Activated CD8-positive, alpha-beta T cell treated with anti-CD3 and anti-CD28 coated beads for 36 hours (primary cell): ENCODE data around the gene KSR2. TPM values are rescaled to one million over a fixed set of nuclear protein-coding genes. Genes with fewer than 3 reads are reported as not detected.

ENCODE experiments used
- ATAC-seq: fragments of 200-7000 bp; cut with Tn5 transposase; one replicate; pipeline ENCODE4 v1.10.0; 2021; ENCODE audit warnings: mild to moderate bottlenecking, moderate library complexity
- CTCF ChIA-PET: fragments of 350-600 bp; sonication (Branson Sonifier 250); formaldehyde crosslinking; loops from one replicate; lab custom pipeline; 2021; ENCODE audit warnings: antibody characterized with exemption; lab: Charles Lee
- POLR2A ChIA-PET: fragments of 350-600 bp; sonication (Branson Sonifier 250); formaldehyde crosslinking; loops from one replicate; lab custom pipeline; 2021; ENCODE audit warnings: antibody characterized with exemption; lab: Charles Lee
- DNase-seq: peaks from one replicate; pipeline ENCODE4 v3.0.0-alpha.2; 2020
- H3K27ac Mint-ChIP-seq: one replicate; pipeline ENCODE4 v1.8.0; 2021; ENCODE audit warnings: mild to moderate bottlenecking, mixed read lengths
- H3K27me3 Mint-ChIP-seq: one replicate; pipeline ENCODE4 v1.8.0; 2021; ENCODE audit warnings: mixed read lengths
- H3K36me3 Mint-ChIP-seq: one replicate; pipeline ENCODE4 v1.8.0; 2021; ENCODE audit warnings: low read depth, mixed read lengths
- H3K4me1 Mint-ChIP-seq: one replicate; pipeline ENCODE4 v1.8.0; 2021; ENCODE audit warnings: low read depth, mixed read lengths
- H3K4me3 Mint-ChIP-seq: one replicate; pipeline ENCODE4 v1.8.0; 2021; ENCODE audit warnings: mild to moderate bottlenecking, moderate library complexity, mixed read lengths
- H3K9me3 Mint-ChIP-seq: one replicate; pipeline ENCODE4 v1.8.0; 2021; ENCODE audit warnings: mixed read lengths
- CTCF ChIP-seq: fragments of 200-600 bp; IDR thresholded peaks from one replicate; pipeline ENCODE4 v1.8.0; 2022; ENCODE audit warnings: antibody characterized with exemption, mild to moderate bottlenecking
- intact Hi-C: fragments of 100-400 bp; cut with micrococcal nuclease; formaldehyde crosslinking; loops from one replicate; pipeline ENCODE4 v1.10.0; 2022
- total RNA-seq, 2 experiments: library from RNA; stranded (reverse); gene quantifications; one replicate each; pipeline ENCODE4 v1.2.3, GENCODE V29; 2021

Gene KSR2
- total RNA-seq, 2 experiments from 2014 or later, result 0.02 TPM; not detected in 1

GRCh38 chr12:117552971-117553370, 415.8 kb downstream of the KSR2 start:
- TF ChIP-seq CTCF, result no peak
- DNase-seq (no peak), ATAC-seq (no peak)
- peaks cover 4% of the 10 kb centered on the region for H3K9me3 Mint-ChIP-seq
- ChIA-PET POLR2A (no interaction called here), CTCF (no interaction called here)
- H3K27ac Mint-ChIP-seq, result no peak overlapping the region
- intact Hi-C loops, result no loop called here
- H3K27me3 Mint-ChIP-seq, result peaks cover 1% of the 10 kb centered on the region
- no peak overlapping the region for H3K4me3 Mint-ChIP-seq
- H3K4me1 Mint-ChIP-seq, result no peaks in the 10 kb centered on the region
- H3K36me3 Mint-ChIP-seq, result no peaks in the 10 kb centered on the region

GRCh38 chr12:117551665-117552064, 417.1 kb downstream of the KSR2 start:
- Mint-ChIP-seq H3K36me3 (no peaks in the 10 kb centered on the region), H3K27me3 (peaks cover 1% of the 10 kb centered on the region)

GRCh38 chr12:117547209-117547608, 421.6 kb downstream of the KSR2 start:
- peaks cover 2% of the 10 kb centered on the region for H3K9me3 Mint-ChIP-seq
- no peak for DNase-seq
- ATAC-seq, result no peak
- H3K4me1 Mint-ChIP-seq, result no peaks in the 10 kb centered on the region
- CTCF ChIA-PET, result interaction anchor here (1.1 kb wide), 1 partner anchor 75 kb away, joined by 4 read pairs; no protein-coding TSS in a partner anchor
- POLR2A ChIA-PET, result no interaction called here
- H3K27ac Mint-ChIP-seq, result no peak overlapping the region
- intact Hi-C loops, result no loop called here
- peaks cover 1% of the 10 kb centered on the region for H3K27me3 Mint-ChIP-seq
- no peaks in the 10 kb centered on the region for H3K36me3 Mint-ChIP-seq
- TF ChIP-seq CTCF, result no peak
- H3K4me3 Mint-ChIP-seq, result no peak overlapping the region

More at GRCh38 chr12:117551665-117552064, 417.1 kb downstream of the KSR2 start:
- intact Hi-C loops, result no loop called here
- TF ChIP-seq CTCF, result no peak
- peaks cover 4% of the 10 kb centered on the region for H3K9me3 Mint-ChIP-seq
- no peak for ATAC-seq
- POLR2A ChIA-PET, result interaction anchor here (0.7 kb wide), 1 partner anchor 10 kb away, joined by 3 read pairs; no protein-coding TSS in a partner anchor
- no peak overlapping the region for H3K4me3 Mint-ChIP-seq
- H3K4me1 Mint-ChIP-seq, result no peaks in the 10 kb centered on the region
- CTCF ChIA-PET, result no interaction called here
- DNase-seq, result no peak
- H3K27ac Mint-ChIP-seq, result no peak overlapping the region

- Mint-ChIP-seq H3K9me3 (peaks cover 2% of the 10 kb centered on the region), H3K4me3 (no peak overlapping the region), H3K27me3 (peaks cover 1% of the 10 kb centered on the region), H3K4me1 (no peaks in the 10 kb centered on the region), H3K27ac (no peak overlapping the region), H3K36me3 (no peaks in the 10 kb centered on the region)
- CTCF ChIA-PET, result no interaction called here
- ATAC-seq, result no peak
- TF ChIP-seq CTCF, result no peak
- POLR2A ChIA-PET, result no interaction called here
- intact Hi-C loops, result no loop called here
- DNase-seq, result no peak
These were observed 423.6 kb downstream of the KSR2 start for GRCh38 chr12:117545216-117545615.

- intact Hi-C loops, result no loop called here
- no peak overlapping the region for H3K4me3 Mint-ChIP-seq
- TF ChIP-seq CTCF, result no peak
- no peak overlapping the region for H3K27ac Mint-ChIP-seq
- ATAC-seq (no peak), DNase-seq (no peak)
- H3K27me3 Mint-ChIP-seq, result no peaks in the 10 kb centered on the region
- no peaks in the 10 kb centered on the region for H3K9me3 Mint-ChIP-seq
- no peaks in the 10 kb centered on the region for H3K36me3 Mint-ChIP-seq
- CTCF ChIA-PET, result no interaction called here
- POLR2A ChIA-PET, result no interaction called here
- no peaks in the 10 kb centered on the region for H3K4me1 Mint-ChIP-seq
These were observed 428.8 kb downstream of the KSR2 start for GRCh38 chr12:117540011-117540410.
